ENCODE measurements around the gene VASP. TPM values are rescaled to one million over a fixed set of nuclear protein-coding genes. Genes with fewer than 3 reads are reported as not detected.

Gene VASP
- total and polyA plus RNA-seq, 9 of the 15 experiments (the other 6 are each of a cell fraction or from before 2014, with no cell fraction given) = 16.7 to 261 (median 112) TPM

GRCh38 chr19:45470762-45471081, 36.6 kb upstream of the VASP start:
- H3K36me3 ChIP-seq (ENCODE audit: control insufficient read depth, insufficient read depth, low read length) = no peaks in the 10 kb centered on the region
- H3K9me1 ChIP-seq (ENCODE audit: control insufficient read depth, insufficient read depth, low read length) = no peaks in the 10 kb centered on the region
- H3K4me2 ChIP-seq (ENCODE audit: insufficient read depth, low read length) = no peak overlapping the region
- ATAC-seq (no peak), DNase-seq (ENCODE audit: extremely low read depth in 1 of 4, low spot score in 3 of 4) (no peak), FAIRE-seq (no peak)
- 90% methylated on average over 11 of the region's 15 CpGs for WGBS (ENCODE audit: insufficient coverage, low coverage, missing lambda C conversion rate)
- in situ Hi-C loops (cut with MboI) (no loop called here), intact Hi-C loops (cut with micrococcal nuclease) (no loop called here)
- H3K9me3 ChIP-seq (replicated peaks; ENCODE audit: control insufficient read depth, insufficient read depth, low read depth, low read length) = no peaks in the 10 kb centered on the region
- TF ChIP-seq STAT6 (CRISPR knock-in tag; IDR thresholded peaks at IDR 0.05) (no peak), RBFOX2 (IDR thresholded peaks at IDR 0.05; ENCODE audit: low read depth, low read length) (0 out of 2 replicates have a peak, but pooled peaks have one; percentile 1), PCBP1 (IDR thresholded peaks at IDR 0.05; ENCODE audit: low read depth, low read length, poor library complexity, severe bottlenecking) (peak; percentile 35), TEAD1 (CRISPR knock-in tag; IDR thresholded peaks at IDR 0.05) (0 out of 4 replicates have a peak, but pooled peaks of 1 of the 2 experiments have one; percentile 22)
- no peaks in the 10 kb centered on the region for H3K27me3 ChIP-seq (ENCODE audit: control insufficient read depth in 2 of 2, insufficient read depth in 2 of 2, low read length in 2 of 2)
- no TSS peak for BruUV-seq (replicated peaks)
- no peaks in the 10 kb centered on the region for H3K79me2 ChIP-seq (ENCODE audit: control insufficient read depth, insufficient read depth, low read length)
- peak overlapping the region in 1 of 2 experiments; percentile 97; a peak in 2 of 4 replicates for H3K9ac ChIP-seq (ENCODE audit: insufficient read depth in 1 of 2, low read depth in 2 of 2, low read length in 2 of 2)
- H3K4me3 ChIP-seq = no peak overlapping the region
- CTCF ChIA-PET (ENCODE audit: low intra/inter-chr PET ratio) = no interaction called here
- peaks cover 16 to 47% of the 10 kb centered on the region in 2 experiments; a peak in 4 of 5 replicates for H3K4me1 ChIP-seq (replicated peaks in 1 of 2; ENCODE audit: control insufficient read depth in 2 of 2, insufficient read depth in 2 of 2, low read length in 2 of 2)
- H2AFZ ChIP-seq (ENCODE audit: low read depth, low read length) = no peak overlapping the region; the same call in 1 of the 2 replicates
- H4K20me1 ChIP-seq (replicated peaks; ENCODE audit: control insufficient read depth, insufficient read depth, low read length) = no peaks in the 10 kb centered on the region
- no peak overlapping the region; the same call in 2 of the 3 replicates for H3K27ac ChIP-seq (ENCODE audit: extremely low read depth, low read depth, low read length)
- POLR2A ChIA-PET = interaction anchor here (1.0 to 1.4 kb wide), 3 partner anchors 31 to 162 kb away, joined by 3 to 4 read pairs (median 4); no protein-coding TSS in a partner anchor

Data from K562 (cell line).